K562 (cell line): Measurements from ENCODE around the gene BET1L.

Source experiments
- CBFB ChIP-seq: sonication (generic); formaldehyde crosslinking; IDR thresholded peaks from 2 replicates; pipeline ENCODE4 v1.4.0; 2020; ENCODE audit warnings: mild to moderate bottlenecking, missing genetic modification reagents
- DPF2 ChIP-seq: fragments of 450-650 bp; IDR thresholded peaks from 2 replicates; pipeline ENCODE4 v1.6.1; 2016
- MAFF ChIP-seq: IDR thresholded peaks from 2 replicates; pipeline ENCODE4 v1.6.1; 2012; ENCODE audit warnings: low read length, improper control_type of control experiment
- SMAD3 ChIP-seq: fragments of 450-650 bp; formaldehyde crosslinking; conservative IDR thresholded peaks from 2 replicates; pipeline ENCODE4 v1.4.0; 2020; ENCODE audit warnings: mild to moderate bottlenecking
- ZEB2 ChIP-seq: fragments of 450-650 bp; IDR thresholded peaks from 2 replicates; pipeline ENCODE4 v1.6.1; 2016
- ZNF184 ChIP-seq: sonication (generic); formaldehyde crosslinking; IDR thresholded peaks from 2 replicates; pipeline ENCODE4 v1.5.0; 2020; ENCODE audit warnings: missing genetic modification reagents
- TF ChIP-seq, protein P1 (sequence below): fragments of 250-450 bp; sonication (Bioruptor Pico); IDR thresholded peaks from 2 replicates; pipeline ENCODE4 v1.5.0; 2020; ENCODE audit warnings: mild to moderate bottlenecking, borderline replicate concordance
- TF ChIP-seq, protein P2 (sequence below): sonication (generic); formaldehyde crosslinking; IDR thresholded peaks from 2 replicates; pipeline ENCODE4 v1.9.0; 2022; ENCODE audit warnings: mild to moderate bottlenecking, missing genetic modification reagents
- TF ChIP-seq, protein P3 (sequence below), 3 experiments: IDR thresholded peaks in 2 of 3; conservative IDR thresholded peaks in 1 of 3; 2 replicates each; pipeline ENCODE4 v1.5.1; 2011 to 2012; ENCODE audit warnings: low read length in 3 of 3, mild to moderate bottlenecking in 3 of 3, control low read depth in 2 of 3, improper control_type of control experiment in 1 of 3, inconsistent platforms in 1 of 3, low read depth in 1 of 3, mixed read lengths in 1 of 3, moderate library complexity in 1 of 3; ENCODE audit not compliant: insufficient read depth in 2 of 3

DNA sequence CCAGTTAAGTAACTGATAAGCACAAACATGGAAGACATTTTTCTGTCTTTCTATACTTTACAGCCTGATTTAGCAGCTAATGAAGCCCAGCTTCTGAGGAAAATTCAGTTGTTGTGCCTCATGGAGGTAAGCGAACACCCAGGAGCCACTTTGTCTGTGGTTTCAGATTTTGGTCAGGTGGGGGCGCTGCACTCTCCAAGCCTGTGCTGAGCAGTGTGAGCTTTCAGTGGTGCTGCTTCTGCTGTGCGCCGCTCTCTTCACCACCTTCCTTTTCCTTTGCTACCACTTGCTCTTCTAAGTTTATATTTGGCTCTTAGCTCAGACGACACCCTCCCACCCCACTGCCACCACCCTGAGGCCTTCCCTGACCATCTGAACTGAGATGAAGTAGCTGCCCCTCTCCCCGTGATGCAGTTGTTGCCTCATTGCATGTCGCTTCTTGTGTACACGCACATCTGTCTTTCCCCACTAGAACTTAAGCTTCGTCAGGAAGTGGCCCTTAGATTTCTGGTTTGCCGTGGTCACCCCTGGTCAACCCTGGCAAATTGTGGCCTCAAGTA lies 43.6 kb upstream of the BET1L start:
- TF ChIP-seq, protein P1, sequence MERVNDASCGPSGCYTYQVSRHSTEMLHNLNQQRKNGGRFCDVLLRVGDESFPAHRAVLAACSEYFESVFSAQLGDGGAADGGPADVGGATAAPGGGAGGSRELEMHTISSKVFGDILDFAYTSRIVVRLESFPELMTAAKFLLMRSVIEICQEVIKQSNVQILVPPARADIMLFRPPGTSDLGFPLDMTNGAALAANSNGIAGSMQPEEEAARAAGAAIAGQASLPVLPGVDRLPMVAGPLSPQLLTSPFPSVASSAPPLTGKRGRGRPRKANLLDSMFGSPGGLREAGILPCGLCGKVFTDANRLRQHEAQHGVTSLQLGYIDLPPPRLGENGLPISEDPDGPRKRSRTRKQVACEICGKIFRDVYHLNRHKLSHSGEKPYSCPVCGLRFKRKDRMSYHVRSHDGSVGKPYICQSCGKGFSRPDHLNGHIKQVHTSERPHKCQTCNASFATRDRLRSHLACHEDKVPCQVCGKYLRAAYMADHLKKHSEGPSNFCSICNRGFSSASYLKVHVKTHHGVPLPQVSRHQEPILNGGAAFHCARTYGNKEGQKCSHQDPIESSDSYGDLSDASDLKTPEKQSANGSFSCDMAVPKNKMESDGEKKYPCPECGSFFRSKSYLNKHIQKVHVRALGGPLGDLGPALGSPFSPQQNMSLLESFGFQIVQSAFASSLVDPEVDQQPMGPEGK (CRISPR knock-in tag): no peak
- TF ChIP-seq MAFF: no peak
- TF ChIP-seq CBFB (CRISPR knock-in tag): no peak
- TF ChIP-seq ZEB2: no peak
- TF ChIP-seq, protein P2, sequence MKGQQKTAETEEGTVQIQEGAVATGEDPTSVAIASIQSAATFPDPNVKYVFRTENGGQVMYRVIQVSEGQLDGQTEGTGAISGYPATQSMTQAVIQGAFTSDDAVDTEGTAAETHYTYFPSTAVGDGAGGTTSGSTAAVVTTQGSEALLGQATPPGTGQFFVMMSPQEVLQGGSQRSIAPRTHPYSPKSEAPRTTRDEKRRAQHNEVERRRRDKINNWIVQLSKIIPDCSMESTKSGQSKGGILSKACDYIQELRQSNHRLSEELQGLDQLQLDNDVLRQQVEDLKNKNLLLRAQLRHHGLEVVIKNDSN: no peak
- TF ChIP-seq, protein P3, sequence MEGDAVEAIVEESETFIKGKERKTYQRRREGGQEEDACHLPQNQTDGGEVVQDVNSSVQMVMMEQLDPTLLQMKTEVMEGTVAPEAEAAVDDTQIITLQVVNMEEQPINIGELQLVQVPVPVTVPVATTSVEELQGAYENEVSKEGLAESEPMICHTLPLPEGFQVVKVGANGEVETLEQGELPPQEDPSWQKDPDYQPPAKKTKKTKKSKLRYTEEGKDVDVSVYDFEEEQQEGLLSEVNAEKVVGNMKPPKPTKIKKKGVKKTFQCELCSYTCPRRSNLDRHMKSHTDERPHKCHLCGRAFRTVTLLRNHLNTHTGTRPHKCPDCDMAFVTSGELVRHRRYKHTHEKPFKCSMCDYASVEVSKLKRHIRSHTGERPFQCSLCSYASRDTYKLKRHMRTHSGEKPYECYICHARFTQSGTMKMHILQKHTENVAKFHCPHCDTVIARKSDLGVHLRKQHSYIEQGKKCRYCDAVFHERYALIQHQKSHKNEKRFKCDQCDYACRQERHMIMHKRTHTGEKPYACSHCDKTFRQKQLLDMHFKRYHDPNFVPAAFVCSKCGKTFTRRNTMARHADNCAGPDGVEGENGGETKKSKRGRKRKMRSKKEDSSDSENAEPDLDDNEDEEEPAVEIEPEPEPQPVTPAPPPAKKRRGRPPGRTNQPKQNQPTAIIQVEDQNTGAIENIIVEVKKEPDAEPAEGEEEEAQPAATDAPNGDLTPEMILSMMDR (IDR thresholded peaks at IDR 0.05 in 2 of 3, conservative IDR thresholded peaks at IDR 0.05 in 1 of 3; ENCODE audit: insufficient read depth in 2 of 3, low read depth in 1 of 3, low read length in 3 of 3): peak; percentile 76 to 90 (median 83)
- TF ChIP-seq DPF2: no peak
- TF ChIP-seq SMAD3 (CRISPR knock-in tag): no peak
- TF ChIP-seq ZNF184 (CRISPR knock-in tag): no peak
